Endometrial microvascular endothelial cells (primary cell): ENCODE measurements around the gene RBM25. TPM values are rescaled to one million over a fixed set of nuclear protein-coding genes. Genes with fewer than 3 reads are reported as not detected.

Experiments
- in situ Hi-C: cut with HindIII; loops from 2 replicates; pipeline ENCODE4 v1.10.0; 2017; ENCODE audit warnings: low sequenced_read_pairs, low pct_unique_long_range_greater_than_20kb; ENCODE audit errors: inconsistent ontology term
- total RNA-seq: library from RNA; depleted of rRNA; stranded (reverse); fragments of >200 nt; gene quantifications from one replicate; pipeline ENCODE4 v1.2.3, GENCODE V29; 2015; ENCODE audit errors: inconsistent ontology term

The RBM25 gene
- total RNA-seq, 1 donor from 2014 or later = 31.3 TPM

- in situ Hi-C loops = no loop called here
Observed at GRCh38 chr14:73097421-73097820, 39.1 kb downstream of the RBM25 start.

DNA sequence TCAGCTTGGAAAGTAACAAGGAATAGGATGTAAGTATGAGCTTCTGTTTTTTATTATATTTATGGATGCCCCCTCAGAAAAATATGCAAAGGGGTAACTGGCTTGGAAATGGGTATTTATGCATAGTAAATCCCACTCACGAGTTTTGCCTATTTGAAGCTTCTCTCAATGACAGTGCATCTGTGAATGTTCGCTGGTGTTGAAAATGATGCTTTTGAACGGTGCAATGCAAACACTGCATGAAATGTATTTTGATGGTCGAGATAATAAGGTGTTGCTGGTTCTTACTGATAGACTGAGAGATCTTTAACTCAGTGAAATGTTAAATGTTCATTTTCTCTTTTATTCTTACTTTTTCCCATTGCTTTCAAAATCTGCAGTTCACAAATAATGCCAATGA, 42.0 kb downstream of the RBM25 start:
- in situ Hi-C loops = no loop called here

DNA sequence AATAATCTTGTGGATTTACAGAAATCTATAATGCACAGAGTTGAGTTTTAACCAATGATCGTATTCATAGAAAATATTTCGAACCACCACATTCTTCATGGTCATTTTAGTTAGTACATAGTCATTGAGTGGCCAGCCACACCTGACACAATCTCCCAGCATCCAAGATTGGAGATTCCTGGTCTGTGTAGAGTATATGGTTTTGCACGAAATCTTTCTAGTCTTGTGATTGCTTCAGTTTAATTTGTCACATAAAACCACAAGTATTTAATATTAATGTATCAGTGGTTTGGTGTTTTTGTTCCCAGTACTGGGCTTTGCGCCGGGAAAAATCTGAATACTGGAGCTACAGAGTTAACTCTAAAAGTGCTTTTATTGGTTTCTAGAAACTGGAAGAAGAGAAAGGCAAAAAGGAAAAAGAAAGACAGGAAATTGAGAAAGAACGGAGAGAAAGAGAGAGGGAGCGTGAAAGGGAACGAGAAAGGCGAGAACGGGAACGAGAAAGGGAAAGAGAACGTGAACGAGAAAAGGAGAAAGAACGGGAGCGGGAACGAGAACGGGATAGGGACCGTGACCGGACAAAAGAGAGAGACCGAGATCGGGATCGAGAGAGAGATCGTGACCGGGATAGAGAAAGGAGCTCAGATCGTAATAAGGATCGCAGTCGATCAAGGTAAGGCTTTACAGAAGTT, 44.6 kb downstream of the RBM25 start:
- in situ Hi-C loops = no loop called here

DNA sequence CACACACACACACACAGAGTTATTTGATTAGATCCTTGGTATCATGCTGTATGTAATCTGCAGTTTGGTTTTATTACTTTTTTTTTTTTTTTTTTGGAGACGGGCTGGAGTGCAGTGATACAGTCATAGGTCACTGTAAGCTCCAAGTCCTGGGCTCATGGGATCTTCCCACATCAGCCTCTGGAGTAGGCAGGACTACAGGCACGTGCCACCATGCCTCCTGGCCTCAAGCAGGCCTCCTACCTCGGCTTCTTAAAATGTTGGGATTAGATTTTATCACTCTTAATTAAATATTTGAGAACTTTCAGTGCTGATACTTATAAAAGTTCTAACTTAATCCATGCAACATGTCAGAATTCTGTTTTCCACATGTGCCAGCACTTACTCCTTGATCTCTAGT, 46.7 kb downstream of the RBM25 start:
- in situ Hi-C loops = no loop called here

DNA sequence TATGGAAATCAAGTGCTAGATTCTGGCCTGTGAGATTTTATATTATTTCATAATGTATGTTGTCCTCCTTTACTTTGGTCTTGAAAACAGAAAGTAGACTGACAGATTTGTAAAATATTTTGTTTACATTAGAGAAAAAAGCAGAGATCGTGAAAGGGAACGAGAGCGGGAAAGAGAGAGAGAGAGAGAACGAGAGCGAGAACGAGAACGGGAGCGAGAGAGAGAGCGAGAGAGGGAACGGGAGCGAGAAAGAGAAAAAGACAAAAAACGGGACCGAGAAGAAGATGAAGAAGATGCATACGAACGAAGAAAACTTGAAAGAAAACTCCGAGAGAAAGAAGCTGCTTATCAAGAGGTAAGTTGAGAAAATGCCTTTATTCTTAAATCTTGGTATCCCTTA, 47.4 kb downstream of the RBM25 start:
- in situ Hi-C loops = no loop called here

- in situ Hi-C loops = no loop called here
Observed at GRCh38 chr14:73116079-73116665, 57.8 kb downstream of the RBM25 start.

GRCh38 chr14:73124180-73124894, 66.0 kb downstream of the RBM25 start:
- in situ Hi-C loops = no loop called here

- in situ Hi-C loops = no loop called here
Observed at GRCh38 chr14:73125169-73125588, 66.8 kb downstream of the RBM25 start.

- in situ Hi-C loops = no loop called here
Observed at GRCh38 chr14:73125746-73126145, 67.4 kb downstream of the RBM25 start.

GRCh38 chr14:73133795-73134194, 75.5 kb downstream of the RBM25 start:
- in situ Hi-C loops = no loop called here

GRCh38 chr14:73136085-73136386, 77.7 kb downstream of the RBM25 start:
- in situ Hi-C loops = no loop called here

GRCh38 chr14:73136387-73137225, 78.3 kb downstream of the RBM25 start, which contains the start of gene PSEN1:
Gene PSEN1, plus strand, starts transcription at chr14:73136507. Its CDS starts 11,513 bp downstream, at chr14:73148020.
- in situ Hi-C loops = no loop called here

DNA sequence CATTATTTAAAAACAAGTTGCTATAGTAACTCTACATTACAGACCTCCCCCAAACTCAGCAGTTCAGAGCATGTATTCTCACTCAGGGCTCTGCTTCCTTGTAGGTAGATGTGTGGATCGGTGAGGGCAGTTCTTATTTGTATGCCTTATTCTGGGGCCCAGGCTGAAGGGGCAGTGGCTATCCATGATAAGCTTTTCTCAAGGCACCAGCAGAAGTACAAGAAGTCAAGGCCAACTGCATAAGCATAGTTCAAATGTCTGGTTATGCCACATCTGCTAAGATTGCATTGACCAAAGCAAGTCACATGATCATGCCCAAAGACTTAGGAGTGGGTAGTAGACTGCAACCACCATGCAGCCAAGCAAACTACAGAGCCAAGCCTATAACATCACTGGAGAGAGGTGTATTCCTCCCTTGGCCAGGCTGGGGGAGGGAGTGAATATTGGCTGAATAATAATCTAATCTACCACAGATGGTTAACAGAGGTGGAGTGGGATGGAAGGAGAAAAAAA, 82.5 kb downstream of the RBM25 start:
- in situ Hi-C loops = no loop called here

DNA sequence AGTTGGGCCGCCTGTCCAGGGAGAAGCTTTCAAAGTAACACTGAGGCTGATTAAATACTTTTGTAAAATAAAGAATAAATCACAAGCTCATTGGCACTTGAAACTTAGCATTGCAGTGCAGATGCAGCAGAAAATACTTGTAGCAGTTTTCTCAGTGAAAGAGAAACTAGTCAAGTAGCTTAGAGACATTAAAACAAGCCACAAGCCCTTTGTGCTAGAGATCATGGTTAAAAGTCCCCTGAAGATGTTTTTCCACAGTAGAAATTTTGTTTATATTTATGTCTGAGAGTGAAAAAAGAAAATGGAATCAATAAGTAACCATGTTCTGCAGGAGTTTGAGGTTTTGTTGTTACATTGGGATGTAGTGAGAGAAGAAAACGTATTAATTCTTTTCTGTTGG, 83.9 kb downstream of the RBM25 start:
- in situ Hi-C loops = no loop called here

GRCh38 chr14:73143003-73143402, 84.7 kb downstream of the RBM25 start:
- in situ Hi-C loops = no loop called here

GRCh38 chr14:73143617-73144016, 85.3 kb downstream of the RBM25 start:
- in situ Hi-C loops = no loop called here

DNA sequence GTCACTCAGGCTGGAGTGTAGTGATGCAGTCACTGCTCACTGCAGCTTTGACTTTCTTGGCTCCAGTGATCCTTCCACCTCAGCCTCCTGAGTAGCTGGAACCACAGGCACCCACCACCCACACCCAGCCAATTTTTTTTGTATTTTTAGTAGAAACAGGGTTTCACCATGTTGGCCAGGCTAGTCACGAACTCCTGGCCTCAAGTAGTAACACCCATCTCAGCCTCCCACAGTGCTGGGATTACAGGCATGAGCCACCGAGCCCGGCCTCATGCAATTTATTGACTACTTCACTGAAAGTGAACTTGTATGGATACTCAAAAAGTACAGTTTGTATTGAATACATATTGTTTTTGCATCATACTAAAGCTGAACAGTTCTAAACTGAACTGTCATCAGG, 87.0 kb downstream of the RBM25 start:
- in situ Hi-C loops = no loop called here

DNA sequence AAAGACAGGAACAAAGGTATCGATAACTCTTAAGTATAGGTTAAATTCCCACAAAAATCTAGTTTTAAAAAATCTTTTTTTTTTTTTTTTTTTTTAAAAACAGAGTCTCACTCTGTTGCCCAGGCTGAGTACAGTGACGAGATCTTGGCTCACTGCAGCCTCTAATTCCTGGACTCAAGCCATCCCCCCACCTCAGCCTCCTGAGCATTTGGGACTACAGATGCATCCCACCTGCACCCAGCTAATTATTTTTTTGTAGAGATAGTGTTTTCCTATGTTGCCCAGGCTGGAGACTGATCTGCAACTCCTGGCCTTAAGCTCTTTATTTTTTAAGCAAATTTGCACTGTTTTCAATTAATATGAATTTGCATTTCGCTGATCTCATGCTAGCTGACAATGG, 87.8 kb downstream of the RBM25 start:
- in situ Hi-C loops = no loop called here

DNA sequence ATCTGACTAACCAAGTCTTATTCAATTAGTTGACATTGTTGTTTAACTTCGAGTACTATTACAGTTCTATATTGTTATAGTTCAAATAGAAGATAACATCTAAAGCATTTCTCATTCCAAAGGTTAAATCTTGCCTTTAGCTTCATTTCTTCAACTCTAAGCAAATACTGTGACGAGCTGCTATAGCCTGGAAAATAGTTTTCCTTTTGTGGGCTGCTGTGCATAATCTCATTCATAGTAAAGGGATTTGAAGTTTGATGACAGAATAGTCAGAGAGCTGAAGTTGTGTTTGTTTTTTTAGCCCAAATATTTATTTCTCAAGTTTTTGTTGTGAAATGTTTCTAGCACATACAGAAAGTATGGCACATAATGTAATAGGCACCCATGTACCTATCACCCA, 91.4 kb downstream of the RBM25 start:
- in situ Hi-C loops = no loop called here
